ENCODE measurements around the gene TIAM1. TPM values are rescaled to one million over a fixed set of nuclear protein-coding genes. Genes with fewer than 3 reads are reported as not detected.

TIAM1 gene
- total RNA-seq, 1 donor, result 16.3 TPM

- DNase-seq (ENCODE audit: insufficient read length, low spot score, missing footprints), result no peak
- Histone ChIP-seq H3K36me3 (ENCODE audit: insufficient read depth, low read length) (no peaks in the 10 kb centered on the region), H3K4me1 (ENCODE audit: insufficient read depth, low read length) (peaks cover 46% of the 10 kb centered on the region), H2AFZ (ENCODE audit: low read length) (peak overlapping the region; percentile 45), H3K4me2 (ENCODE audit: insufficient read depth, low read length) (peak overlapping the region; percentile 65), H4K20me1 (ENCODE audit: insufficient read depth, low read length) (no peaks in the 10 kb centered on the region), H3K4me3 (ENCODE audit: insufficient read depth, low read length) (peak overlapping the region; percentile 44), H3K27me3 (ENCODE audit: insufficient read depth, low read length) (no peaks in the 10 kb centered on the region), H3K9me3 (ENCODE audit: low read depth, low read length) (no peaks in the 10 kb centered on the region), H3K27ac (ENCODE audit: low read depth, low read length) (peak overlapping the region; percentile 80), H3K79me2 (ENCODE audit: insufficient read depth, low read length) (no peaks in the 10 kb centered on the region)
- TF ChIP-seq CTCF (IDR thresholded peaks at IDR 0.05; ENCODE audit: extremely low read depth, low read depth, low read length), result no peak
These were observed 142.9 kb downstream of the TIAM1 start for GRCh38 chr21:31201144-31201543.

- no peaks in the 10 kb centered on the region for H3K79me2 ChIP-seq (ENCODE audit: insufficient read depth, low read length)
- no peaks in the 10 kb centered on the region for H3K27me3 ChIP-seq (ENCODE audit: insufficient read depth, low read length)
- H4K20me1 ChIP-seq (ENCODE audit: insufficient read depth, low read length), result no peaks in the 10 kb centered on the region
- H3K36me3 ChIP-seq (ENCODE audit: insufficient read depth, low read length), result no peaks in the 10 kb centered on the region
- peaks cover 39% of the 10 kb centered on the region for H3K4me1 ChIP-seq (ENCODE audit: insufficient read depth, low read length)
- H3K4me3 ChIP-seq (ENCODE audit: insufficient read depth, low read length), result peak overlapping the region; percentile 3
- H3K9me3 ChIP-seq (ENCODE audit: low read depth, low read length), result no peaks in the 10 kb centered on the region
- H2AFZ ChIP-seq (ENCODE audit: low read length), result peak overlapping the region; percentile 13
- DNase-seq (ENCODE audit: insufficient read length, low spot score, missing footprints), result peak; percentile 67
- H3K27ac ChIP-seq (ENCODE audit: low read depth, low read length), result no peak overlapping the region
- peak overlapping the region; percentile 54 for H3K4me2 ChIP-seq (ENCODE audit: insufficient read depth, low read length)
- peak; percentile 67 for TF ChIP-seq CTCF (IDR thresholded peaks at IDR 0.05; ENCODE audit: extremely low read depth, low read depth, low read length)
These were observed 145.5 kb downstream of the TIAM1 start for GRCh38 chr21:31198575-31198974.

- no peak for DNase-seq (ENCODE audit: insufficient read length, low spot score, missing footprints)
- Histone ChIP-seq H3K36me3 (ENCODE audit: insufficient read depth, low read length) (no peaks in the 10 kb centered on the region), H3K27me3 (ENCODE audit: insufficient read depth, low read length) (no peaks in the 10 kb centered on the region), H3K9me3 (ENCODE audit: low read depth, low read length) (no peaks in the 10 kb centered on the region), H3K79me2 (ENCODE audit: insufficient read depth, low read length) (no peaks in the 10 kb centered on the region), H2AFZ (ENCODE audit: low read length) (no peak overlapping the region), H3K4me3 (ENCODE audit: insufficient read depth, low read length) (no peak overlapping the region), H4K20me1 (ENCODE audit: insufficient read depth, low read length) (no peaks in the 10 kb centered on the region), H3K4me1 (ENCODE audit: insufficient read depth, low read length) (peaks cover 20% of the 10 kb centered on the region), H3K4me2 (ENCODE audit: insufficient read depth, low read length) (no peak overlapping the region), H3K27ac (ENCODE audit: low read depth, low read length) (no peak overlapping the region)
- TF ChIP-seq CTCF (IDR thresholded peaks at IDR 0.05; ENCODE audit: extremely low read depth, low read depth, low read length), result no peak
These were observed 147.3 kb downstream of the TIAM1 start for GRCh38 chr21:31196724-31197123.

GRCh38 chr21:31195334-31196015 is 148.6 kb downstream of the TIAM1 start:
- no peak overlapping the region for H3K4me2 ChIP-seq (ENCODE audit: insufficient read depth, low read length)
- H3K27me3 ChIP-seq (ENCODE audit: insufficient read depth, low read length), result no peaks in the 10 kb centered on the region
- H3K36me3 ChIP-seq (ENCODE audit: insufficient read depth, low read length), result no peaks in the 10 kb centered on the region
- TF ChIP-seq CTCF (IDR thresholded peaks at IDR 0.05; ENCODE audit: extremely low read depth, low read depth, low read length), result no peak
- H2AFZ ChIP-seq (ENCODE audit: low read length), result no peak overlapping the region
- no peaks in the 10 kb centered on the region for H4K20me1 ChIP-seq (ENCODE audit: insufficient read depth, low read length)
- no peak overlapping the region for H3K4me3 ChIP-seq (ENCODE audit: insufficient read depth, low read length)
- no peak for DNase-seq (ENCODE audit: insufficient read length, low spot score, missing footprints)
- H3K79me2 ChIP-seq (ENCODE audit: insufficient read depth, low read length), result no peaks in the 10 kb centered on the region
- H3K27ac ChIP-seq (ENCODE audit: low read depth, low read length), result no peak overlapping the region
- peaks cover 8% of the 10 kb centered on the region for H3K4me1 ChIP-seq (ENCODE audit: insufficient read depth, low read length)
- H3K9me3 ChIP-seq (ENCODE audit: low read depth, low read length), result no peaks in the 10 kb centered on the region
